ENCODE results near the gene LPP. TPM values are rescaled to one million over a fixed set of nuclear protein-coding genes. Genes with fewer than 3 reads are reported as not detected.

Gene LPP
- total RNA-seq, 1 experiment from 2014 or later = 54.0 TPM

DNA sequence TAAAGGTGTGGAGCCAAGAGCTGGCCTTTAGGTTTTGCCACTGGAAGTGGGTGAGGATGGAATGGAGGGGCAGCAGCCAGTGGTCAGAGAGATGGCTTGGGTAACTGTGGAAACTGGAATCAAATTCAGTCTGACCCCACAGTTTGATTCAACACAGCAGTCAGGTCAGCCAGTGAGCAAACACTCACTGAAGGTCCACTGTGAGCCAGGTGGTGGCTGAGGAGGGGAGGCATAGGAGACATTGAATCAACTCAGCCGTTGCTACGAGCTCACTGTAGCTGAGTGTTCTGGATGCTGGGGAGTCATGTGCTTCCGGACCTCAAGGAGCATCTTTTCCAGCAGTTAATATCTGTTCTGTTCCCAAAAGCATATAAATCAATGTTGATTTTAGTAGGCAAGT lies 37.5 kb downstream of the LPP start:
- no peak for DNase-seq (ENCODE audit: low read depth, low spot score)
- ChIA-PET POLR2A (no interaction called here), CTCF (interaction anchor here (1.4 kb wide), 1 partner anchor 15 kb away, joined by 3 read pairs; no protein-coding TSS in a partner anchor), RAD21 (ENCODE audit: low non-redundant PET in 1 of 2, low total read pairs in 2 of 2, uncharacterized antibody in 2 of 2, unreplicated experiment in 2 of 2) (no interaction called here)
- peaks cover 0 to 8% of the 10 kb centered on the region in 2 experiments; a peak in 3 of 4 replicates for H3K4me1 ChIP-seq (ENCODE audit: control insufficient read depth in 1 of 2, insufficient read depth in 2 of 2, low read length in 2 of 2)
- intact Hi-C loops (cut with micrococcal nuclease) = no loop called here
- no peaks in the 10 kb centered on the region for H3K36me3 ChIP-seq (ENCODE audit: control insufficient read depth in 1 of 2, insufficient read depth in 2 of 2, low read length in 2 of 2)
- no peak overlapping the region for H2AFZ ChIP-seq (ENCODE audit: low read depth, low read length, poor library complexity, severe bottlenecking)
- H3K4me3 ChIP-seq (replicated peaks in 1 of 2; ENCODE audit: low read depth in 1 of 2, low read length in 2 of 2) = no peak overlapping the region
- TF ChIP-seq, protein P1, sequence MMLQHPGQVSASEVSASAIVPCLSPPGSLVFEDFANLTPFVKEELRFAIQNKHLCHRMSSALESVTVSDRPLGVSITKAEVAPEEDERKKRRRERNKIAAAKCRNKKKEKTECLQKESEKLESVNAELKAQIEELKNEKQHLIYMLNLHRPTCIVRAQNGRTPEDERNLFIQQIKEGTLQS (IDR thresholded peaks at IDR 0.05) = no peak
- TF ChIP-seq CEBPB (IDR thresholded peaks at IDR 0.05; ENCODE audit: low read depth) = no peak
- no peak for TF ChIP-seq TCF7L2 (IDR thresholded peaks at IDR 0.05; ENCODE audit: borderline replicate concordance, extremely low read depth, insufficient read depth, insufficient read length)
- TF ChIP-seq, protein P2, sequence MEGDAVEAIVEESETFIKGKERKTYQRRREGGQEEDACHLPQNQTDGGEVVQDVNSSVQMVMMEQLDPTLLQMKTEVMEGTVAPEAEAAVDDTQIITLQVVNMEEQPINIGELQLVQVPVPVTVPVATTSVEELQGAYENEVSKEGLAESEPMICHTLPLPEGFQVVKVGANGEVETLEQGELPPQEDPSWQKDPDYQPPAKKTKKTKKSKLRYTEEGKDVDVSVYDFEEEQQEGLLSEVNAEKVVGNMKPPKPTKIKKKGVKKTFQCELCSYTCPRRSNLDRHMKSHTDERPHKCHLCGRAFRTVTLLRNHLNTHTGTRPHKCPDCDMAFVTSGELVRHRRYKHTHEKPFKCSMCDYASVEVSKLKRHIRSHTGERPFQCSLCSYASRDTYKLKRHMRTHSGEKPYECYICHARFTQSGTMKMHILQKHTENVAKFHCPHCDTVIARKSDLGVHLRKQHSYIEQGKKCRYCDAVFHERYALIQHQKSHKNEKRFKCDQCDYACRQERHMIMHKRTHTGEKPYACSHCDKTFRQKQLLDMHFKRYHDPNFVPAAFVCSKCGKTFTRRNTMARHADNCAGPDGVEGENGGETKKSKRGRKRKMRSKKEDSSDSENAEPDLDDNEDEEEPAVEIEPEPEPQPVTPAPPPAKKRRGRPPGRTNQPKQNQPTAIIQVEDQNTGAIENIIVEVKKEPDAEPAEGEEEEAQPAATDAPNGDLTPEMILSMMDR (IDR thresholded peaks at IDR 0.05 in 2 of 3, conservative IDR thresholded peaks at IDR 0.05 in 1 of 3; ENCODE audit: borderline replicate concordance in 1 of 3, insufficient read depth in 1 of 3, low read depth in 2 of 3, low read length in 2 of 3) = no peak
- TF ChIP-seq, protein P3, sequence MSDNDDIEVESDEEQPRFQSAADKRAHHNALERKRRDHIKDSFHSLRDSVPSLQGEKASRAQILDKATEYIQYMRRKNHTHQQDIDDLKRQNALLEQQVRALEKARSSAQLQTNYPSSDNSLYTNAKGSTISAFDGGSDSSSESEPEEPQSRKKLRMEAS (IDR thresholded peaks at IDR 0.05) = no peak
- TF ChIP-seq POLR2A (IDR thresholded peaks at IDR 0.05; ENCODE audit: borderline replicate concordance, extremely low read depth, insufficient read depth, insufficient read length) = no peak
- TF ChIP-seq SRF (IDR thresholded peaks at IDR 0.05; ENCODE audit: low read depth) = no peak
- TF ChIP-seq EZH2phosphoT487 (IDR thresholded peaks at IDR 0.05; ENCODE audit: borderline replicate concordance) = no peak
- TF ChIP-seq RAD21 (IDR thresholded peaks at IDR 0.05; ENCODE audit: low read depth) = no peak
- BruUV-seq (replicated peaks) = no TSS peak
- no peaks in the 10 kb centered on the region for H3K27me3 ChIP-seq (ENCODE audit: insufficient read depth, low read length)
- no peaks in the 10 kb centered on the region for H3K9me2 ChIP-seq (ENCODE audit: insufficient read depth)
- H3K9ac ChIP-seq (ENCODE audit: low read length) = no peak overlapping the region
- no peak overlapping the region for H3K4me2 ChIP-seq (ENCODE audit: low read length)
- no peaks in the 10 kb centered on the region for H4K20me1 ChIP-seq (ENCODE audit: insufficient read depth)
- peaks cover 50% of the 10 kb centered on the region for H3K79me2 ChIP-seq (ENCODE audit: insufficient read depth, low read length)
- no peak overlapping the region for H3K27ac ChIP-seq (ENCODE audit: low read depth, low read length)
- no peak for ATAC-seq
- no peaks in the 10 kb centered on the region for H3K9me3 ChIP-seq (ENCODE audit: control insufficient read depth in 1 of 2, insufficient read depth in 1 of 2, low read depth in 1 of 2, low read length in 2 of 2)
